Ovary (tissue), 9 donors: Measurements from ENCODE around the gene SCD5. TPM values are rescaled to one million over a fixed set of nuclear protein-coding genes. Genes with fewer than 3 reads are reported as not detected.

Source experiments
- DNase-seq, 5 donors: peaks; one replicate each; pipeline ENCODE4 v3.0.0-alpha.2; 2019 to 2020
- H3K27ac ChIP-seq, 2 donors: fragments of 200-600 bp; one replicate each; pipeline versions ENCODE4 v1.5.1 to v1.8.0; 2019 to 2022
- H3K27me3 ChIP-seq: fragments of 200-600 bp; one replicate; pipeline ENCODE4 v1.8.0; 2022
- H3K36me3 ChIP-seq: fragments of 200-600 bp; sonication (generic); one replicate; pipeline ENCODE4 v1.5.1; 2019
- H3K4me1 ChIP-seq: one replicate; pipeline ENCODE4 v1.8.1; 2013; ENCODE audit warnings: mild to moderate bottlenecking, moderate library complexity; ENCODE audit not compliant: insufficient read depth
- H3K4me3 ChIP-seq: fragments of 200-600 bp; sonication (generic); one replicate; pipeline ENCODE4 v1.5.1; 2017
- H3K9me3 ChIP-seq, 2 donors: fragments of 200-600 bp in 1 of 2; sonication (generic) in 1 of 2; one replicate each; pipeline versions ENCODE4 v1.5.1 to v1.8.1; 2013 to 2019; ENCODE audit warnings: mild to moderate bottlenecking in 1 of 2, moderate library complexity in 1 of 2
- CTCF ChIP-seq, 3 donors: fragments of 450-650 bp in 2 of 3; fragments of 200-600 bp in 1 of 3; IDR thresholded peaks; one replicate each; pipeline versions ENCODE4 v1.5.1 to v1.8.0; 2016 to 2022; ENCODE audit warnings: antibody characterized with exemption in 3 of 3, mild to moderate bottlenecking in 1 of 3
- EP300 ChIP-seq: sonication (generic); formaldehyde crosslinking; IDR thresholded peaks from one replicate; pipeline ENCODE4 v1.6.1; 2017; ENCODE audit warnings: antibody characterized with exemption
- POLR2A ChIP-seq: fragments of 450-650 bp; IDR thresholded peaks from one replicate; pipeline ENCODE4 v1.6.1; 2017; ENCODE audit warnings: antibody characterized with exemption, mild to moderate bottlenecking, moderate library complexity
- WGBS, 3 donors: extraction: QIAGEN DNeasy Blood & Tissue Kit in 1 of 3; methylation state at CpG; one replicate each; pipeline versions ENCODE4 v1.1.5 to v1.1.7; 2013 to 2017; 5-methylcytosine and 5-hydroxymethylcytosine counted together
- intact Hi-C, 4 donors: fragments of 100-400 bp; cut with DNase I; formaldehyde crosslinking; loops; one replicate each; pipeline versions ENCODE4 v1.11.0 to v1.15.1; 2022 to 2023
- polyA plus RNA-seq, 2 donors: library from polyadenylated mRNA; stranded (reverse); fragments of 200-250 nt in 1 of 2; fragments of 350-450 nt in 1 of 2; fragmentation: Illumina TruSeq in 1 of 2; extraction: RNeasy Lipid Tissue Mini Kit (QIAGEN cat#74804) in 1 of 2; gene quantifications; one replicate each; pipeline ENCODE4 v1.2.3, GENCODE V29; 2013 to 2014
- total RNA-seq, 7 donors: library from RNA; depleted of rRNA in 2 of 7; stranded (reverse); fragments of >200 nt in 2 of 7; fragmentation: NEBNext Ultra II Directional in 3 of 7; extraction: Animal tissue kit (Norgen Biotek cat#: 25700) in 3 of 7; gene quantifications; one replicate each; pipeline versions ENCODE4 v1.1.0 to v1.2.4, GENCODE V29; 2016 to 2023
- donor health status: DM: no; HTN: no; CAD: no; lungs with moderate emphysema.
- donor health status: DM: no; HTN: no; CAD: no.
- donor health status: Bipolar disorder and iron deficiency.
- donor health status: DM: yes; HTN: yes; CAD: no.
- donor health status: DM: no; HTN: no; CAD: no.
- donor health status: DM: yes; HTN: yes; CAD: no.

The SCD5 gene
- total and polyA plus RNA-seq, 9 donors = 96.3 to 203 (median 119) TPM

- H3K4me1 ChIP-seq = peaks cover 17% of the 10 kb centered on the region
- no peak overlapping the region for H3K27ac ChIP-seq
- H3K4me3 ChIP-seq = no peak overlapping the region
Observed at GRCh38 chr4:82786828-82787227, 11.8 kb downstream of the SCD5 start.

GRCh38 chr4:82785611-82786400 lies 12.8 kb downstream of the SCD5 start:
- no peak for TF ChIP-seq POLR2A
- no peak for TF ChIP-seq CTCF (IDR thresholded peaks at IDR 0.05)
- TF ChIP-seq EP300 = no peak
- Histone ChIP-seq H3K4me1 (peaks cover 26% of the 10 kb centered on the region), H3K27me3 (no peaks in the 10 kb centered on the region), H3K4me3 (no peak overlapping the region), H3K9me3 (no peaks in the 10 kb centered on the region), H3K27ac (no peak overlapping the region), H3K36me3 (no peaks in the 10 kb centered on the region)
- peak in 1 of 5 donors; percentile 51 for DNase-seq
- intact Hi-C loops = no loop called here
- 18 to 25% (median 23%) methylated on average over 5 of the region's 5 CpGs for WGBS, 3 donors

More at GRCh38 chr4:82786828-82787227, 11.8 kb downstream of the SCD5 start:
- no peak for TF ChIP-seq EP300
- no peak for TF ChIP-seq CTCF (IDR thresholded peaks at IDR 0.05)
- no peak for TF ChIP-seq POLR2A
- intact Hi-C loops = no loop called here
- 49 to 77% (median 65%) methylated on average over 4 of the region's 4 CpGs for WGBS, 3 donors
- H3K27me3 ChIP-seq = no peaks in the 10 kb centered on the region
- no peak for DNase-seq
- H3K9me3 ChIP-seq = no peaks in the 10 kb centered on the region
- H3K36me3 ChIP-seq = no peaks in the 10 kb centered on the region

GRCh38 chr4:82784681-82785610 lies 13.7 kb downstream of the SCD5 start:
- intact Hi-C loops = no loop called here
- peak overlapping the region in 1 of 2 donors; percentile 38 for H3K27ac ChIP-seq
- WGBS, 3 donors = 28 to 40% (median 30%) methylated on average over 9 of the region's 9 CpGs
- H3K4me3 ChIP-seq = no peak overlapping the region
- H3K9me3 ChIP-seq = no peaks in the 10 kb centered on the region
- no peaks in the 10 kb centered on the region for H3K36me3 ChIP-seq
- DNase-seq = no peak
- H3K4me1 ChIP-seq = peaks cover 25% of the 10 kb centered on the region
- TF ChIP-seq EP300 (no peak), POLR2A (no peak), CTCF (IDR thresholded peaks at IDR 0.05) (no peak)
- no peaks in the 10 kb centered on the region for H3K27me3 ChIP-seq

- 58 to 86% (median 73%) methylated on average over 5 of the region's 5 CpGs for WGBS, 3 donors
- no peaks in the 10 kb centered on the region for H3K27me3 ChIP-seq
- no peak overlapping the region for H3K27ac ChIP-seq
- intact Hi-C loops = no loop called here
- no peaks in the 10 kb centered on the region for H3K9me3 ChIP-seq
- TF ChIP-seq EP300 = no peak
- TF ChIP-seq CTCF (IDR thresholded peaks at IDR 0.05) = no peak
- no peak for TF ChIP-seq POLR2A
- no peak overlapping the region for H3K4me3 ChIP-seq
- H3K4me1 ChIP-seq = peaks cover 23% of the 10 kb centered on the region
- DNase-seq = no peak
- no peaks in the 10 kb centered on the region for H3K36me3 ChIP-seq
Observed at GRCh38 chr4:82782626-82783345, 15.8 kb downstream of the SCD5 start.
